Ovary (tissue), 3 donors: ENCODE data around the gene RAP1GDS1.

Experiments
- POLR2A ChIP-seq: fragments of 450-650 bp; IDR thresholded peaks from one replicate; pipeline ENCODE4 v1.6.1; 2017; ENCODE audit warnings: antibody characterized with exemption, mild to moderate bottlenecking, moderate library complexity
- TF ChIP-seq, protein P1 (sequence below), 3 donors: fragments of 450-650 bp in 2 of 3; fragments of 200-600 bp in 1 of 3; IDR thresholded peaks; one replicate each; pipeline versions ENCODE4 v1.5.1 to v1.8.0; 2016 to 2022; ENCODE audit warnings: antibody characterized with exemption in 3 of 3, mild to moderate bottlenecking in 1 of 3
- donor health status: DM: no; HTN: no; CAD: no.

DNA sequence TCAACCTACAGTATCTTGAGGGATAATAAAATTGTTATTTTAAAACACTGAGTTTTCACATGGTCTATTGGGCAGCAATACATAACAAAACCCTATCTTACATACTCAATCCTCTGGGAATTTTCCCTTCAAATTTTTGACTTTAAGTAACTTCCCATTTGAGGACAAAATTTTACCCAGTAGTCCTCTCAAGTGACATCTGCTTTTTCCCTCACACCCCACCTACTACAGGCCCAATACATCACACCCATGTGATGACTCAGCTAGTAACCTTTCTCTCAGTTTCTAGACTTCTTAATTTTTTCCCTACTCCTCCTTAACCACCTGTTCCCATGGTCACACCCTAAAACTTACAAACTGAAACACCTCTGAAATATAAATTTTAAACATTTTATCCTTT lies 12.2 kb upstream of the RAP1GDS1 start:
- TF ChIP-seq, protein P1, sequence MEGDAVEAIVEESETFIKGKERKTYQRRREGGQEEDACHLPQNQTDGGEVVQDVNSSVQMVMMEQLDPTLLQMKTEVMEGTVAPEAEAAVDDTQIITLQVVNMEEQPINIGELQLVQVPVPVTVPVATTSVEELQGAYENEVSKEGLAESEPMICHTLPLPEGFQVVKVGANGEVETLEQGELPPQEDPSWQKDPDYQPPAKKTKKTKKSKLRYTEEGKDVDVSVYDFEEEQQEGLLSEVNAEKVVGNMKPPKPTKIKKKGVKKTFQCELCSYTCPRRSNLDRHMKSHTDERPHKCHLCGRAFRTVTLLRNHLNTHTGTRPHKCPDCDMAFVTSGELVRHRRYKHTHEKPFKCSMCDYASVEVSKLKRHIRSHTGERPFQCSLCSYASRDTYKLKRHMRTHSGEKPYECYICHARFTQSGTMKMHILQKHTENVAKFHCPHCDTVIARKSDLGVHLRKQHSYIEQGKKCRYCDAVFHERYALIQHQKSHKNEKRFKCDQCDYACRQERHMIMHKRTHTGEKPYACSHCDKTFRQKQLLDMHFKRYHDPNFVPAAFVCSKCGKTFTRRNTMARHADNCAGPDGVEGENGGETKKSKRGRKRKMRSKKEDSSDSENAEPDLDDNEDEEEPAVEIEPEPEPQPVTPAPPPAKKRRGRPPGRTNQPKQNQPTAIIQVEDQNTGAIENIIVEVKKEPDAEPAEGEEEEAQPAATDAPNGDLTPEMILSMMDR (IDR thresholded peaks at IDR 0.05) = no peak
- no peak for TF ChIP-seq POLR2A
